Measurements from ENCODE around the gene NAV2.

NAV2 gene

GRCh38 chr11:19689281-19690000 lies 23.2 kb upstream of the NAV2 start:
- DNase-seq: no peak

DNA sequence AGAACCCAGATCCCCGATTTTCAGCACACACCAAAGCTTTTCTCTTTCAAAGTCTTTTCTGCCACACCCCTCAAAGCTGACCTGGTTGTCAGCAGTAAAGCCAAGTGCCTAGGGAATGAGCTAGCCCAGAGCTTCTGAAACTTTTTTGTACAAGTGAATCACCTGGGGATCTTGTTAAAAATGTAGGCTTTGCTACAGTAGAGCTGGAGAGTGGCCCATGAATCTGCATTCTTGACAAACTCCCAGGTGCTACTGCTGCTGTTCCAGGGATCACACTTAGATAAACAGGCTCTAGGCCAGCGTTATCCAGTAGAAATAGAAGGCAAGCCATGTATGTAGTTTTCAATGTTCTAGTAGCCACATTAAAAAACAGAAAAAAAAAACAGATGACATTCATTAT lies 21.8 kb upstream of the NAV2 start:
- no peak for DNase-seq

DNA sequence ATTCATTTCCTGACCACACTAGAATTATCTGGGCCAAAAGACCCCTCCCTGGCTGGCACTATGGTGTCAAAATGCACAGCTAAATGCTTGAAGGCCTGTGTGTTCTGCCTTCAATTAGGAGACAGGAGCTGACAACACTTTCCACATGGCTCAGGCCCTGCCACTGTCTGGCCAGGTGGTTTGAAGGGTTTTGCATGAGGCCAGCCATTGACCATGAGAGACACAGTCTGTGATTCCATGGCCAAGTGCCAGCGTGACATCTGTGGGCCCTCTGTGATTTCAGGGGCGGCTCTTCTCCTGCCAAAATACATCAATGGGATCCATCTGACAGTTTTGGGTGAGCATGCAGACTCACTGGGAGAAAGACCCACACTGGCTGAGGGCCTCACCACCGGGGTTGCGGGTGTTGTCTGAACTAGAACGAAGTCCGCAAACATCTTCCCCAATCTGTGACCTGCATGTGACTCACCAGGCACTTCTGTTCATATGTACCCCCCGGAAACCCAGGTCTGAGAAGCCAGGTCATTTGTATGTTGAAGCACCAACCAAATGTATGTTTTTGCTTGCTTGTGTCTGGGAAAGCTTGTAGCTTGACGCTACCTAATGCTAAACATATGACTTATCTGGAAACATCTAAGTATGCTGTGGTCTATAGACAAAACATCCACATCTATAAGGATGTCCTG lies 20.7 kb upstream of the NAV2 start:
- DNase-seq: no peak

- DNase-seq: no peak
Measured at GRCh38 chr11:19693146-19693545, 19.5 kb upstream of the NAV2 start.

GRCh38 chr11:19694796-19695345 lies 17.8 kb upstream of the NAV2 start:
- DNase-seq: no peak

GRCh38 chr11:19696073-19696472 lies 16.6 kb upstream of the NAV2 start:
- DNase-seq: no peak

GRCh38 chr11:19696904-19697303 lies 15.7 kb upstream of the NAV2 start:
- no peak for DNase-seq

DNA sequence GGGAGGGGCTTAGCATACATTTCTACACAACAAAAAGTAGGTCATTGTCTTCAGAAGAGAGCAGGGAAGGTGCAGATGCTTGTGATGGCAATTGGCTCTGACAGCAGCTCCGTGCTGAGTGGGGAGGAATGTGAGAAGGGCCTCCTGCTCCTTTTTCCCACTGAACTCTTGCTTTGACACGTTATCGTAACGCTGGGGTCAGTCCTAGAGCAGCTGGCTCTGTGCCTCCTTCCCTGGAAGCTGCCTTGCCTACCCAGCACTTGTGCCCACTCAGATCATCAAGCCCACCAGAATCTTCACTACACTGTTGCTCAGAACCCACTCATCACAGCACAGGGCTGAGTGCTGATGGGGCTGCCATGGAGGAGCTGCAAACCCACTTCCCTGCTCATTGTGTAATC lies 14.9 kb upstream of the NAV2 start:
- DNase-seq: no peak

DNA sequence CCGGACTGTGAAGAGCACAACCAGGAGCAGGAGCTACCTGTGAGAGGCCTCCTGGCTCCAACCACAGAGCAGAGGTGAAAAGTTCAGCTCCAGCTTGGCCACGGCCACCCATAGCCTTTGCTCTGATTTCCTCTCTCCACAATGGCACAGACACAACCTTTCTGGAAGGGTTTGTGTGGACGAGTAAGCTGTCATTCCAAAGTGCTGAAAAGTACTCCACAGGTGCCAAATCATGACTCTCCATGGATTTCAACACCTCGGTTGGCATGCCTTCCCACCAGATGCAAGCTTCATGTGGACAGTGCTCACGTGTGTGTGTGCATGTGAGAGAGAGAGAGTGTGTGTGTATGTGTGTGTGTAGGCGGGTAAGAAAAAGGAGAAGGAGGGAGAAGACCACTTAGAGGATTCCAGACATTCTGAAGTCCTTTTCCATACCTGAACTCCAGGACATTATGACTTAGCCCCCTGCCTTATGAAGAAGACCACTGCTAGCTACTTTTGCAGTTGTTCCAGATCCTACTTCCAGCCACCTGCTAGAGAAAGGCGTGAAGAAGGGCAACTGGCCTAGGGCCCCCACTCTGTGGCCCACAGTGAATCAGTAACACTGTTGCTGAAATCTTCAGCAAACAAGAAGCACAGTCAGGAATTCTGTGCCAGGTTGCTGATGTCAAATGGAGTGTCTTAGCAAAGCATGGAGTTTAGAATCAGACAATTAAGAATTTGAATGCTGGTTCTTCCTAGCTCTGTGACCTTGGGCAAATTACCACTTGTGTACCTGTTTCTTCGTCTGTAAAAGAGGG lies 13.9 kb upstream of the NAV2 start:
- DNase-seq: no peak

GRCh38 chr11:19701421-19701820 lies 11.2 kb upstream of the NAV2 start:
- DNase-seq: no peak

GRCh38 chr11:19702620-19703019 lies 10.0 kb upstream of the NAV2 start:
- DNase-seq: no peak

- DNase-seq: no peak
Measured at GRCh38 chr11:19703211-19703610, 9.4 kb upstream of the NAV2 start.

DNA sequence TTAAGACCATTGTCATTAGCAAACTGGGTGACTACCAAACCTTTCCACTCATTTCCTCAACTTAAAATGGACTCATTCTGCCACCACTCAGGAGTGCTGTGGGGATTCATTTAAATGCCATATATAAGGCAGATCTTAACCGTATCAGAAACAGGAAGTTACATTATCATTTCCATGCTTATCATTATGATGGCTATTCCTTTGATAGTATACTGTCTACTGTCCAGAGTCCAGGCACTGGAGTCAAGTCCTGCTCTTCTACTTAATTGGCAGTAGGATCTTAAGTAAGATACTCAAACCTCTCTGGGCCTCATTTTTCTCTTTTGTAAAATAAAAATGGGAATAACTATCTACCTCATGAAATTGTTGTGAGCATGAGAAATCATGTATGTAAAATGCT lies 8.4 kb upstream of the NAV2 start:
- no peak for DNase-seq

DNA sequence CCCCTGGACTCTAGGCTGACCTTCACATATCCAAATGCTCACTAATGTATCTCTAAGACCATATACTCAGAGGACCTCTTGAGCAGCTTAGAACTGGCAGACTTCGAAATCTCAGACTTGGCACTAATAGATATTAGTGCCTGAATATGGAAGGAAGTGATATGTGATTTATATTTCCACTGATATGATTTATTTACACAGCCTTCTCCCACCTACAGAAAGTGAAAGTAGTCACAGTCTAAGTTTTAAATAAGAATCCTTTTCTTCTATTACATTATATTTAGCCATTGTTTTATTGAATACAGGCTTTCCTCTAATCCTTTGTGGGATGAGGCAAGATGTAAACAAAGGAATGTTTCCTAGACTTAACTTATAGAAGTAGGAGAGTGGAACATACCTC lies 6.7 kb upstream of the NAV2 start:
- DNase-seq: no peak

DNA sequence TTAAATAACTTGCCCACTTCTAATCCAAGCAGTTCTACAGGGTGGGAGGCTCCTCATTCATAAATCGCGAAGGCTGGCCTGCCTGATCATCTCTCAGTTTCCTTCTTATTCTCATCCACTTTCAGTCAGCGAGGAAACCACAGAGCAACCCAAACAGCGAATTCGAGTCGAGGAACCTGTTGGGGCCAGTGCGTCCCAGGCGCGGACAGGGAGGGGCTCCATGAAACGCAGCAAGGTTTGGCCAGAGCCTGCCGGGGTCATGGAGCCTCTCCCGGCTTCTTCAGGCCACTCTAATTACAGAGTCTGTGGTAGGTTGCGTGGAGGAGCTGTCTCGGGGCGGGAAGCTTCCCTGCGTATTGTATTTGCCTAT lies 741 bp upstream of the NAV2 start:
- no peak for DNase-seq

DNA sequence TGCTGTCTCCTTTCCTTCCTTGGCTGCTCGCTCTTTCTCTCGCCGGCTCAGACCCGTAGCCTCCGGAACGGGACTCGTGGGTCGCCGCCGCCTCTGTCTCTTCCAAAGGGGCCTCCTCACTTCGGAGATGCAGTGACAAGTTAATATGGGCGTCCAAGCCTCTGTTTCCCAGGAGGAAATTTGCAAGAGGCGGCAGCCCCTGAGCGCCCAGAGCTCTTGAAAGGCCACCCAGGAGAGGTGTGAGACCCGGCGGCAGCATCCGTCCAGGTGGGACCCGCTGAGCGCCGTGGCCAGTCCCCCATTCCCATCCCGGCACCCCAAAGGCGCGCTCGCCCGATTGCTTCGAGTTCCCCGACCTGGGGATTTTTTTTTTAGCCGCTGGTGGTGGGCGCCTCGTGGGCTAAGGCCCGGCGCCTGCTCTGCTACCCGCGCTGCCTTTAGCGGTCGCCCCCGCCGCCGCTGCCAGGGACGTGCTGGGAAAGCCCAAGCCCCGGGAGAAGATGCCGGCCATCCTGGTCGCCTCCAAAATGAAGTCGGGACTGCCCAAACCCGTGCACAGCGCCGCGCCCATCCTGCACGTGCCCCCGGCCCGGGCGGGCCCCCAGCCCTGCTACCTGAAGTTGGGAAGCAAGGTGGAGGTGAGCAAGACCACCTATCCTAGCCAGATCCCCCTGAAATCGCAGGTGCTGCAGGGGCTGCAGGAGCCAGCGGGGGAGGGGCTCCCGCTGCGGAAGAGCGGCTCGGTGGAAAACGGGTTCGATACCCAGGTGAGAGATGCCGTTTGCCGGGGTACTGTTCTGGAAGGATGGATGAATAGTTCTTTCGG lies 772 bp downstream of the NAV2 start:
- DNase-seq: no peak

- no peak for DNase-seq
Measured at GRCh38 chr11:19714022-19714386, 1.4 kb downstream of the NAV2 start.

DNA sequence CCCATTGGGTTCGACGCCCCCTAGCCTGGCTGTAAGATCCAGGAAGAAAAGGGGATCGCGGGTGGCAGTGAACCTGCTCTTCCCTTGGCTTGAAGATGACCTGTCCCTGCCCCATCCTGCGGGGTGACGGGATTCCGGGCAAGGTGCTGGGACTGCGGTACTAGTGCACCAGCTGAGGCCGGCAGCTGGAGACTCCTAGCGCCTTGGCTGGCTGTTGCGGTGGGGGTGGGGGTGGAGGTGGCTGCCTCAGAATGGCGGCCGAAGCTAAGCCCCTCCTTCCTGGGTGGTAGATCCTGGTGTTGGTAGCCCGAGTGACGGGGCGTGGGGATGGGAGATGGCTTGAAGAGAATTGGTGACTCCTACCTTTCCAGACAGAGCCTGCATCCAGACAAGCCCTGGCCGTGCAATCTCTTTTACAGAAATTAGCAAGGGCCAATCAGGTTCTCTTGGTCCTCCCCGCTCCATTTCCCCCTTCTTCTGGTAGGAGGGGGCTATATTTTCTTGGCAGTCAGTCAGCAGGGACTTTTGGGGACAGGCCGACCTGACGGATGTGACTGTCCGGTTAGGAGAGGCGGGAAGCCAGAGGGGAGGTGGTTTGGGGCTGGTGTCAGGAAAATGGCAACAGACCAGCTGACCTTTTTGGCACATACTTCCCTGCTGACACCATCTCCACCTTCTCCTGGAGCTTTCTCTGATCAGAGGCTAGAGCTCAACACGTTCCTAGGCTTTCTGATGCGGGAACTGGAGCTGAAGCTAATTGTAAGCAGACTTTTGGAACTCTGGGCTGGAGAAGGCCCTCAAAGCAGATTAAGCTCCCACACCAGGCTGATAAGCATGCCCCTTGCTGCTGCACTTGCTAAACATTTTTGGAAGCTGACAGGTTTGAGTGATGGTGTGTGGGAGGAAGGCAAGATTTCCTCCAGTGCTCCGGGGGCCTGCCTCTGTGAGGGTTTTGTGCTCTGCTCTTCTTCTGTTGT lies 2.0 kb downstream of the NAV2 start:
- no peak for DNase-seq

DNA sequence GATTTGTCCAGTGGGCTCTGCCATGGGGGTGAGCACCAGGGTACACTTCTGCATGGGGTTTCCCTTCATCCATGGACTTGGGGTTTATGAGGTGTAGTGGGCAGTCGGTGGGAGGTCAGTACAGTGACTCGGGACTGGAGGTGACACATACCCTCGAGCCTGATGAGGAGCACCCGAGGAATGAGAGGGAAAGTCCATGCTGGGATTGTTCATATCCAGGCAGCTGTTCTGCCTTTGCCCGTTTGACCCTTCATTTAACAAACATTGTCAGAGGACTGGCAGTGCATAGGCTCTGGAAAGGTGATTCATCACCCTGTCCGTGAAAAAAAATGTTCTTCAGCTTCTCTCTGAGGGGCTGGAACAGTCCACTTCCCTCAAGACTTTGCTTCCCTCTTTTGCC lies 2.7 kb downstream of the NAV2 start:
- no peak for DNase-seq

DNA sequence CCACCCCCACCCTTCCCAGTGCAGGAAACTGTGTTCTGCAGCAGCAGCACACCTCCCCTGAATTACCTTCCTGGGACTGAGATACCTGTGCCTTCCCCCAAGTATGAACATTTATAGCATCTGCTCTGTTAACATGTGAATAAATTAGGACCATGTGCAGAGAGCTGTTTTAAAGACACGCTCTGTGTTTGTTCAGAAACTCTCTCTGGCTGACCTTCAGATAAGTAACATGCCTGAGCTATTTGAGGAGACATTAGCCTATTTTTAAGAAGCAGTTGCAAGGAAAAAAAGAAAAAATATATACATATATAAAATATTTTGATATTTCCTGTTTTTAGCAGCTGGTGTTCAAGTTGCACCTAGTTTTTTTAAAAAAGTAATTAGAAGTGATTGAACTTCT lies 5.4 kb downstream of the NAV2 start:
- no peak for DNase-seq

- no peak for DNase-seq
Measured at GRCh38 chr11:19718951-19719350, 6.3 kb downstream of the NAV2 start.

DNA sequence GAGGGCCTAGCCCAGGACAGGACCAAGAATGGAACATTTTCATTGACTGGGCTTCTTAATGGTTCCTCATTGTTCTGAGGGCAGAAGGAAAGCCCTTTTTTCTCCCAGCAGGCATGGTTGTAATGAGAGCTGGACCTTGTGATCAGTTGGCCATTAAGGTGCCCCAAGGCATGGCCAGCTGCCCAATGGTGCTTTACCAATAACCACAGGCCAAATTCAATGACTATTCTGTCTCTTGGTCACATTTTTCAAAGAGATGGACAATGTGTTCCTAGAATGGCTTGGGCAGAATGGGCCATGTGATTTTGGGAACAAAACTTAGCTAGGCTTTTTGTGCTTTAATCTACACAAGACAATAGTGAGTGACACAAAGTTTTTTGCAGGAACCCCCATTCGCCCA lies 7.3 kb downstream of the NAV2 start:
- DNase-seq: no peak

All from NCI-H1417 treated with DMSO at 0.1 percent for 48 hours (cell line).